Right lung (tissue), 5 donors: Measurements from ENCODE around the gene CCRL2. TPM values are rescaled to one million over a fixed set of nuclear protein-coding genes. Genes with fewer than 3 reads are reported as not detected.
"Not testable (repeated sequence)": the region's sequence is repeated elsewhere in the genome, so short reads cannot be mapped to it uniquely, and the experiment has no call there.

Experiments
- DNase-seq, 2 donors: peaks; one replicate each; pipeline ENCODE4 v3.0.0-alpha.2; 2013
- polyA plus RNA-seq, 5 donors: library from polyadenylated mRNA; unstranded; fragments of 120-200 nt; gene quantifications; one replicate each; pipeline versions ENCODE4 v1.2.1 to v1.2.3, GENCODE V29; 2013; ENCODE audit warnings: inconsistent platforms in 1 of 5, low replicate concordance in 1 of 5; ENCODE audit not compliant: insufficient read length in 5 of 5, insufficient read depth in 1 of 5

Gene CCRL2
- polyA plus RNA-seq, 5 donors, result 3.6 to 5.7 (median 4.1) TPM

DNA sequence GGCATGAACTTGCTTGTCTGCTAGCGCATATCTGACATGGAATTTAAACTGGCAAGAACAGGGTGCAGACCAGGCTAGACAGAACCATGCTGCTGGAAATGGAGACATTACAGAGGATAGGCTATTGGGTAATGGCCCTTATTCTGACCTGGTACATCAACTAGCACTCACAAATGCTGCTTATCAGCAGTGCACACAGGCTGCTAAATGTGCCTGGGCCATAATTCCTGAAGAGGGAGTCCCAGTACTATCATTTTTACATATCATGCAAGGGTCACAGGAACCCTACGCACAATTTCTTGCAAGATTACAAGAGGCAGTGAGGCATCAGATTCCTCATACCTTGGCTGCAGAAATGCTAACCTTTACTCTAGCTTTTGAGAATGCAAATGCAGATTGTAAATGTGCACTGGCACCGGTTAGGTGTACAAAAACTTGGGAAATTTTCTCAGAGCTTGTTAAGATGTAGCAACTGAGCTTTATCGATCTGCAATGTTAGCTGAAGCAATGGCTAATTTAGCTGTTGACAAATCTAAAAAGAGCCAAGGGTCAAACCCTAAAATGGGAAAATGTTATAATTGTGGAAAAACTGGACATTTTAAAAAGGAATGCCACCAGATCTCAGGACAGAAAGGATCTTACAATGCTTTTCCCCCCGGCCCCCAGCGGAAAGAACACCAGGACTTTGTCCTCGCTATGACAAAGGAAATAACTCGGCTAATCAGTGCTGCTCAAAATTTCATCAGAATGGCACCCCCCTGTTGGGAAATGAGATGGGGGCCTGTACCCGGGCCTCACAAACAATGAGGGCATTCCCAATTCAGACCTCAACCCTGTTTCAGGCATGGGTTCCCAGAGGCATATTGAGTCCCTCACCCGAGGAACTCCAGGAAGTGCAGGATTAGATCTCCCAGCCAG is 21.1 kb downstream of the CCRL2 start:
- DNase-seq, result peak; percentile 48 to 58

DNA sequence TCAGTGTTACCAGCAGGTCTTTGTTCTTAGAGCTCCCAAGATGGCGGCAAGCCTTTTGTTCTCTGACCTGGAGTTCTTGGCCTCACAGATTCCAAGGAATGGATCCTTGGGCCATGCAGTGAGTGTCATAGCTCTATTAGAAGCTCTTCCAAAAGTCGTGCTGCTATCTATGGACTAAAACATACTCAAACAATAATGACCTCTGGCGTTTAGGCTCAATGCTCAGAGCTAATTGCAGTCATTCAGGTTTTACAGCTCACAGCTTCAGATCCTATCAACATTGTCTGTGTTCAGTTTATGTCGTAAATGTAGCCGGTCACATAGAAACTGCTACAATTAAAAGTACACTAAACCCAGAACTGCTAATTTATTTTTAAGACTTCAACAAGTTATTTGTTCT is 22.2 kb downstream of the CCRL2 start:
- no peak for DNase-seq

DNA sequence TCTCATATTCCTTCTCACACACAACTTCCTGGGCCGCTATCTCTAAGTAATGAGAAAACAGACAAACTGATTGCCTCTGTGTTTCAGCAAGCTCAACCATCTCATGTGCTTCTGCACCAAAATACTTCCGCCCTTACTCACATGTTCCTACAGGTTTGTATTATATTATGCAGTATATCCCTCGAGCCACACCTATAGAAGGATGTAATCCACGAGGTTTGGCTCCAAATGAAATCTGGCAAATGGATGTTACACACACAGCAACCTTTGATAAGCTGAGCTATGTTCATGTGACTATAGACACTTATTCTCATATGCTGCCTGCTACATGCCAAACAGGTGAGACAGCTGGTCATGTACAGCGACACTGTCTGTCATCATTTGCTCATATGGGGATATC is 22.6 kb downstream of the CCRL2 start:
- DNase-seq, result no peak

- DNase-seq, result not testable (repeated sequence)
Observed at GRCh38 chr3:46430879-46431278, 23.8 kb downstream of the CCRL2 start.

DNA sequence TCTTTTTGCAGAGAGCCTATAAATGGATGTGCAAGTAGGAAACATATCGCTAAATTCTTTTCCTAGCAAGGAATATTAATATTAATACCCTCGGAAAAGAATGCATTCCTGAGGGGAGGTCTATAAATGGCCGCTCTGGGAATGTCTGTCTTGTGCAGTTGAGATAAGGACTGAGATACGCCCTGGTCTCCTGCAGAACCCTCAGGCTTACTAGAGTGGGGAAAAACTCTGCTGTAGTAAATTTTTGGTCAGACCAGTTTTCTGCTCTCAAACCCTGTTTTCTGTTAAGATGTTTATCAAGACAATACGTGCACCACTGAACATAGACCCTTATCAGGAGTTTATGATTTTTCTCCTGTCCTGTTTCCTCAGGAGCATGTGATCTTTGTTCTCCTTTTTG is 24.8 kb downstream of the CCRL2 start:
- DNase-seq, result not testable (repeated sequence)

DNA sequence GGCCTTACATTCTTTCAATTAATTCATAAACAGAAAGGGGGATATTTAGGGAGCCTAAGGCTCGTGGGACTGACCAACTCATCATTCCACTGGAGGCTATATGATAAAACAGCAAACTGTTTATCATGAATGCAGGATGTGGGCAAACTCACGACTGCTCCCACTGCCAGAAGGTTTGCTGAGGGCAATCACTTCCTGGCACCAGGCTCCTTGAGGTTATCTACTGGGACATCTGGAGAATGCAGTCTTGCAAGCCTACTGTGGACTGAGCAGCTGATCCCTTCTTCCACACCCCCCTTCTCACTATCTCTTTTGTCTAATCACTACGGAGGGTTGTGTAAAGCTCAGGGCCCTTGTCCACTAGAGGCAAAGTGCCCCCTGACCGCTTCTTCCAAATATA is 26.1 kb downstream of the CCRL2 start:
- not testable (repeated sequence) for DNase-seq

DNA sequence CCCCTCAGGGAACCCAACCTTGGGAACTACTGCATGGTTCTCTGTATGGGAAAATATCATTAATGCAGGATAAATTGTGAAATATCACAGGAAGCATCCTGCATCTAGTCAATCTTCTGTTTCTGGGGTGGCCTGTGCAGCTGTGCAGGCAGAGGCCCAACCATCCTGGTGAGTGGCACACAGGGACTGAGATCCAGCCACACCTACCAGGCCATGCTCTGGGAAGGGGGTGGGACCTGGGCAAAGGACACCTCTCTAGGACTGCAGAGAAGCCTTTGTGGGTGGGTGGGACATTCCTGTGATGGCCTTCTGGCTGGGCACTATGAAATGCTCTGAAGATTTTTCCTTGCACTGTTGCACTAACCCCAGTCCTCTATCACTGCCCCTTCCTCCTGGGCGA is 26.8 kb downstream of the CCRL2 start:
- DNase-seq, result no peak

DNA sequence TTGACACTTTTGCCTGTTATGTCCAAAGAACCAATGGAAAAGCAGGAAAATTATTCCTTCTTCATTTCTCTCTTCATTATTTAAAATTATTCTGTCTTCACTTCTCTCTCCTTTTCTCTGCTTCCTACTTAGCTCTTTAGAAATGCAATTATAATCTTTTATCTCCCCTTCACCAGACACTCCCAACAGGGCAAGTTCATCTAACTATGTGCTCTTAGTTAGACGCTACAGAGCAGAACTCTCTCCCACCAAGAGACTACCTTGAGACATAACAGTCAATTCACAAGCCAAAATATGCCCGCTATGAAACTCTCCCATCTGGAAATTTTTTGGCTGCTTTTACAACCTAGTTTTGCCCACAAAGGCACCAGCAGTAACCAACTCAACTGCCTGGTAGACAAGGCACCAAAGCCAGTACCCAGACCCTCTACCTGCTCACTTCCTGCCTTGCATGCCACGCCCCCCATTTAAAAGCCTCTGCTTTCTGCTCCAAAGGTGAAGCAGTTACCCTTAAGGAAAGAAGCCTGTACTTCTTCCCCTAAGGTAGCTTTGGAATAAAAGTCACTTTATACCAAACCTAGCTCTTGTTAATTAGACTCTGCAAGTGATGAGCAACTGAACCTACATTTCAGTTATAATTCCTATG is 28.1 kb downstream of the CCRL2 start:
- DNase-seq, result no peak

GRCh38 chr3:46438831-46439230 is 31.8 kb downstream of the CCRL2 start:
- DNase-seq, result no peak

GRCh38 chr3:46440531-46441294 is 33.7 kb downstream of the CCRL2 start:
- DNase-seq, result no peak

DNA sequence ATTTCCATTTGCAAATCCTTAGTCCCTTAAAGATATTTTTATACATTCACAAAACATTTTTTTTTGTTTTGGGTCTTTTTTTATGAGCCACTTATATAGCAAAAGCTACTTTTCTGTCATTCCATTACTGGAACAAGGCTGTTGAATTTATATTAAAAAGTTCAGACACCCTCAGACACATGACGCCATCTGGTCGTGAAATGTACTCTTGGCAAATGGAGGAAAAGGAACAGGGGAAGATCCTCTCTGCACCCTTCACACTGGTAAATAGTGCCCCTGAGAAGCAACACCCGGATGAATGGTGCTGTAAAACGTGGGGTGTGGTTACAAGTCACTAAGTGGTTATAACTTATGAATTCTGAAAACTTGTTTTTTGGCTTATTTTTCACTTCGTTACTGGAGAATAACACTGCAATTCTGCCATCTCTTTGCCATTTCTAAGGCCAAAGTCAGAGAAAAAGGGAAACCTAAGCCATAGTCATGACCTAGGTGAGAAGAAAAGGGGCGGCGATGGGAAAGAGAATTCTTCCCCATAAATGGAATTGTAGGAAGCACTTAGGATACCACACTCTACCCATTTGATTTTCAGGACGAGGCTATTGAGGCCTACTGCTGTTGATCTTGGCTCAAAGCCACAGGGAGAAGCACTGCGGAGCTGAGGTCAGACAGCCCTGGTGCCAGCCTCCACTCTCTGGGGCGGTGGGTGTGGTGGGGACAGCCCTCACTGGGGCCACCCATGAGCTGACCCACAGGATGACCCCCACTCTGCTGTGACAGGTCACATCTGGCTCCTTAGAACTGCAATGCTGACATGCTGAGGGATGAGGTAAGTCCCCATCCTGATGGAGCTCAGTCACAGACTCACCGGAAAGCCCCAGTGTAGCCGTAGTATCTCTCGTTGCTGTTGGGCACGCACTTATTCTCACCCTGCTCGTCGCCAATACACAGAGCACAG is 35.8 kb downstream of the CCRL2 start:
- DNase-seq, result no peak

DNA sequence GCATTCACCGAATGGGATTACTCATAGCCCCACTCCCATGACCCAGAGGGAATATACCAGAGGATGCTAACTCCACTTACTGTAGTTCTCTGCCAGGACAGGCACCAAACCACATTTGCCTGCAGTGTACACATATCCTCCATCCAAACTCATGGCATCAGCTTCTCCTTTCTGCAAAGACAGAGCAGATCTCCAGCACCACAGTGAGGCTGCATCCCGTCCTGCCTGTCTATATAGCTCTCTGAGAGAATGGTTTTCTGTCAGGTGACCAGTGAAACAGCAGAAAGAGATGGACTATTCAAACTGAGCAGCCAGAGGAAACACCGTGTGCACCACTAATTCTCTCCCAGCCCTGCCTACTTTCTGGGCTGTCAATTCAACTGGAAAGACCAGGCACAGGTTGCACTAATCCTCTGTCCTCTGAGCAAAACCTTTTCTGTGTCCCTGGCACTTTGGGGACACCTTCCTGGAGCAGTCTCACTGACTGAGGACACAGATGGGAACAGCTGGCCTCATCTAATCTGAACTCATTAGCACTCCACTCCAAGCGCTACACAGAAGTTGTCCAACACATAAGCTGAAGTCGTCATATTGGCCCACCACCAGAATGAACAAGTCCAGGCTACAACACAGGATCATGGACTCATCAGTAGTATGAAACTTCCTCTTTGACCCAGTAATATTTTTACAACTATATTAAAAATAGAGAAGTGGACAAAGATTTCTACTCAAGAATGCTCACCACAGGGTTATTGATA is 40.3 kb downstream of the CCRL2 start:
- no peak for DNase-seq

GRCh38 chr3:46448721-46449120 is 41.7 kb downstream of the CCRL2 start:
- no peak for DNase-seq

GRCh38 chr3:46449755-46450552 is 42.9 kb downstream of the CCRL2 start:
- DNase-seq, result no peak

DNA sequence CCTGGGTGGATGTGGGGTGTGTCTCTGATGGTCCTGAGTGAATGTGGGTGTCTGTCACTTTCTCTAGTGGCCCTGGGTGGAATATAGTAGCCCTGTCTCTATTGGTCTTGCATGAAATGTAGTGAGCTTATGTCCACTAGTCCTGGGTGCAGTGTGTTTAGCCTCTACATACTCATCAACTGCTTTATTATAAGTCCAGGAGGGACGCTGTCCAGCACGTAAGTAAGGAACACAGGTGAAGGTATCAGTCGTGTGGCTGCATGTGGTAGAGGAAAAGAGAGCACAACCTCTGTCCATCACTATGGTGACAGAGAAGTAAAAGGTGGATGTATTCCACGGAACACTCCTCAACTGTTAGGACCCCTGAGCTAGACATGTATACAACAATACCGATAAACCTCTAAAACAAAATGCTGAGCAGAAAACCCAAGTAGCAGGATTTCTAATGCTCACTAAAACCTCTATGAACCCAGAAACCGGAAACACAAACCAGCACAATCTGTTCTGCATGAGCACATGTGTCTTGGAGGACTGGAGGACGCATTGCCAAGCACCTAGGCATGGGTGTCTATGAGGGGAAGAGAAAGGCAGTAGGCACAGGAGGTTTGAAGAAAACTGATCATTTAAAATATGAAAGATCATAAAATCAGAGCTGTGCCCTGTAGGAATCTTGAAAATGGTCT is 46.6 kb downstream of the CCRL2 start:
- DNase-seq, result no peak

GRCh38 chr3:46454209-46454595 is 47.1 kb downstream of the CCRL2 start:
- no peak for DNase-seq

DNA sequence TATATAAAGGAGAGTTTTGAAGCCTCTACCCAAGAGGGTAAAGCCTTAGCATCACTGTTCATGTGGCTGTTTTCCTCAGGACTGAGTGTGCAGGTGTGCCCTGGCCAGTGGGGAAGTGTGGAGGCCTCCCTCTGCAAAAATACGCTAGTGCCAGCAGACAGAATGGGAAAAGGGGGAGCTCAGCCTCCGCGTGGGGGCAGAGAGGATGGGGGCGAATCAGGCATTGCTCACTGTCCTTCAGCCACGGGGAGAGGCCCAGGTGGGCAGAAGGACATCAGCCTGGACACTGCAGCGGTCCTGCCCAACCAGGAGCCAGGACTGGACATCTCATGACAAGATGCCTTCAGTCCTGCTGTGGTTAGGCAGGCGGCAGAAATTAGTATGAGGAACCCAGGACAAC is 47.5 kb downstream of the CCRL2 start:
- DNase-seq, result no peak

GRCh38 chr3:46455231-46456115 is 48.4 kb downstream of the CCRL2 start:
- DNase-seq, result no peak
